ENCODE data around the gene CAMK1D. TPM values are rescaled to one million over a fixed set of nuclear protein-coding genes. Genes with fewer than 3 reads are reported as not detected.

Gene CAMK1D
- total and polyA plus RNA-seq, 2 donors (not counting 3 experiments of a cell fraction or from before 2014, with no cell fraction given), result 0.37 to 4.2 TPM

DNA sequence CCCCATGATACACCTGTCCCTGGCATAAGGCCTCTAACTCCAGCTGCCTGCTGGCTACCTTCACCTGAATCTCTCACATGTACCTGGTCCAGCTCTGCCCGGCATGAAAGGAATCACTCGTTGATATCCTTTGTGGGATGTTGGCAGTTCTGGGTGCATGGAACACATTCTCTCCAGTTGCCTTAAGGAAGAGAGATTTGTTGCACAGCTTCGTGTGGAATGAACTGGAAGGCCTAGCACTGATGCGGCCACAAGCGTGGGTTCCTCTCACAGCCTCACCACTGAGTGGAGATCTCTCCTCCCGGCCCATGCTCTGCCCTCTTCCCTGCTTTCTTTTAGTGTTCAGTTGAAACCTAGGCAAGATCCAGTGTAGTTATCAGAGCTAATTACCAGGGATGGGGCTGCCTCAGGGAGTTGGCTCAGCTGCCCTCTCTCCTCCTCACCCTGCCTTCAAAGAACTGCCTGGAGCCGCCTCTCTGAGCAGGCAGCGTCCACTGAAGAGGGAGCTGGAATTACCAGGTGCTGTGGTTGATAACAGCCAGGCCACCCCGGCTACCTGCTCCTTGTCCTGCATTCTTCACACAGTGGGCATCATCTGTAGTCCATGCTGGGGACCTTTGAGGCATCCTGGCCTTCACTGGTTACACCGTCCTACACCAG, 457.9 kb downstream of the CAMK1D start:
- ChIA-PET POLR2A (interaction anchor here (0.6 kb wide), 1 partner anchor 541 kb away, joined by 11 read pairs; no protein-coding TSS in a partner anchor), CTCF (interaction anchor here (1.2 to 1.9 kb wide), 4 partner anchors 19 to 95 kb away, joined by 3 to 9 read pairs (median 4); no protein-coding TSS in a partner anchor)
- H3K36me3 ChIP-seq (ENCODE audit: control insufficient read depth in 2 of 2, extremely low read depth in 1 of 2, insufficient read depth in 2 of 2, low read length in 2 of 2), result no peaks in the 10 kb centered on the region
- H3K9me3 ChIP-seq (replicated peaks; ENCODE audit: control insufficient read depth, insufficient read depth, low read length), result no peaks in the 10 kb centered on the region
- intact Hi-C loops (cut with micrococcal nuclease), result no loop called here
- H3K79me2 ChIP-seq (ENCODE audit: control insufficient read depth, insufficient read depth, low read length), result no peaks in the 10 kb centered on the region
- TF ChIP-seq POLR2AphosphoS5 (IDR thresholded peaks at IDR 0.05; ENCODE audit: insufficient read depth, low read depth, low read length), result no peak
- TF ChIP-seq, protein P1, sequence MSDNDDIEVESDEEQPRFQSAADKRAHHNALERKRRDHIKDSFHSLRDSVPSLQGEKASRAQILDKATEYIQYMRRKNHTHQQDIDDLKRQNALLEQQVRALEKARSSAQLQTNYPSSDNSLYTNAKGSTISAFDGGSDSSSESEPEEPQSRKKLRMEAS (IDR thresholded peaks at IDR 0.05; ENCODE audit: insufficient read depth, insufficient read length), result no peak
- TF ChIP-seq JUN (IDR thresholded peaks at IDR 0.05; ENCODE audit: borderline replicate concordance, insufficient read depth, insufficient read length, low read depth), result no peak
- no peak for TF ChIP-seq POLR2A (IDR thresholded peaks at IDR 0.05; ENCODE audit: low read depth, low read length)
- TF ChIP-seq, protein P2, sequence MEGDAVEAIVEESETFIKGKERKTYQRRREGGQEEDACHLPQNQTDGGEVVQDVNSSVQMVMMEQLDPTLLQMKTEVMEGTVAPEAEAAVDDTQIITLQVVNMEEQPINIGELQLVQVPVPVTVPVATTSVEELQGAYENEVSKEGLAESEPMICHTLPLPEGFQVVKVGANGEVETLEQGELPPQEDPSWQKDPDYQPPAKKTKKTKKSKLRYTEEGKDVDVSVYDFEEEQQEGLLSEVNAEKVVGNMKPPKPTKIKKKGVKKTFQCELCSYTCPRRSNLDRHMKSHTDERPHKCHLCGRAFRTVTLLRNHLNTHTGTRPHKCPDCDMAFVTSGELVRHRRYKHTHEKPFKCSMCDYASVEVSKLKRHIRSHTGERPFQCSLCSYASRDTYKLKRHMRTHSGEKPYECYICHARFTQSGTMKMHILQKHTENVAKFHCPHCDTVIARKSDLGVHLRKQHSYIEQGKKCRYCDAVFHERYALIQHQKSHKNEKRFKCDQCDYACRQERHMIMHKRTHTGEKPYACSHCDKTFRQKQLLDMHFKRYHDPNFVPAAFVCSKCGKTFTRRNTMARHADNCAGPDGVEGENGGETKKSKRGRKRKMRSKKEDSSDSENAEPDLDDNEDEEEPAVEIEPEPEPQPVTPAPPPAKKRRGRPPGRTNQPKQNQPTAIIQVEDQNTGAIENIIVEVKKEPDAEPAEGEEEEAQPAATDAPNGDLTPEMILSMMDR (IDR thresholded peaks at IDR 0.05; ENCODE audit: extremely low read depth in 1 of 2, insufficient read depth in 1 of 2, low read depth in 1 of 2, low read length in 2 of 2), result no peak
- H3K27ac ChIP-seq (ENCODE audit: insufficient read depth, low read depth, low read length), result no peak overlapping the region
- H3K9ac ChIP-seq (replicated peaks; ENCODE audit: extremely low read depth, insufficient read depth, low read length), result no peak overlapping the region
- H3K27me3 ChIP-seq (ENCODE audit: control insufficient read depth in 2 of 2, insufficient read depth in 2 of 2, low read length in 2 of 2), result no peaks in the 10 kb centered on the region
- no peak overlapping the region for H2AFZ ChIP-seq (ENCODE audit: low read depth, low read length)
- no peak overlapping the region for H3K4me3 ChIP-seq (replicated peaks in 1 of 3; ENCODE audit: insufficient read depth in 1 of 3, low read depth in 1 of 3, low read length in 3 of 3)
- peaks cover under 1% of the 10 kb centered on the region for H3K4me1 ChIP-seq (ENCODE audit: control insufficient read depth, extremely low read depth, insufficient read depth, low read length)
- no peak overlapping the region for H3K4me2 ChIP-seq (ENCODE audit: insufficient read depth, low read length)
- dilution Hi-C loops (cut with MboI; ENCODE audit: extremely low pct_ligation_motif_present, low sequenced_read_pairs), result no loop called here
- no peaks in the 10 kb centered on the region for H3K9me1 ChIP-seq (replicated peaks; ENCODE audit: control insufficient read depth, extremely low read depth, insufficient read depth, low read length)
- DNase-seq (ENCODE audit: low read depth, low spot score), result no peak
- no peaks in the 10 kb centered on the region for H4K20me1 ChIP-seq (replicated peaks; ENCODE audit: control insufficient read depth, extremely low read depth, insufficient read depth, low read length)
- no peak for FAIRE-seq
- BruUV-seq (replicated peaks), result no TSS peak

All from endothelial cell of umbilical vein (primary cell).